Hepatocyte (in vitro differentiated cells): ENCODE measurements around the gene VIL1. TPM values are rescaled to one million over a fixed set of nuclear protein-coding genes. Genes with fewer than 3 reads are reported as not detected.

ENCODE experiments used
- DNase-seq: peaks from one replicate; pipeline ENCODE4 v3.0.0-alpha.2; 2016; ENCODE audit warnings: low spot score
- H2AFZ ChIP-seq: fragments of 200-600 bp; sonication (generic); 2 replicates; pipeline ENCODE4 v1.6.0; 2016; ENCODE audit warnings: antibody characterized with exemption, mild to moderate bottlenecking
- H3K27ac ChIP-seq: fragments of 200-600 bp; sonication (generic); 2 replicates; pipeline ENCODE4 v1.5.1; 2016; ENCODE audit warnings: mild to moderate bottlenecking
- H3K27me3 ChIP-seq: fragments of 200-600 bp; sonication (generic); 2 replicates; pipeline ENCODE4 v1.6.1; 2016
- H3K36me3 ChIP-seq: fragments of 200-600 bp; sonication (generic); replicated peaks from 2 replicates; pipeline ENCODE4 v1.5.1; 2016; ENCODE audit warnings: low read depth; ENCODE audit not compliant: insufficient read depth
- H3K4me1 ChIP-seq: fragments of 200-600 bp; sonication (generic); 2 replicates; pipeline ENCODE4 v1.5.1; 2016; ENCODE audit warnings: mild to moderate bottlenecking, moderate library complexity; ENCODE audit not compliant: insufficient read depth
- H3K4me2 ChIP-seq: fragments of 200-600 bp; sonication (generic); 2 replicates; pipeline ENCODE4 v1.6.0; 2016
- H3K4me3 ChIP-seq: fragments of 200-600 bp; sonication (generic); 2 replicates; pipeline ENCODE4 v1.5.1; 2016; ENCODE audit warnings: mild to moderate bottlenecking
- H3K79me2 ChIP-seq: fragments of 200-600 bp; sonication (generic); 2 replicates; pipeline ENCODE4 v1.6.0; 2017; ENCODE audit warnings: mild to moderate bottlenecking
- H3K9me2 ChIP-seq: fragments of 200-600 bp; sonication (generic); replicated peaks from 2 replicates; pipeline ENCODE4 v1.6.0; 2017; ENCODE audit warnings: mild to moderate bottlenecking; ENCODE audit not compliant: insufficient read depth
- H3K9me3 ChIP-seq: fragments of 200-600 bp; sonication (generic); 2 replicates; pipeline ENCODE4 v1.5.1; 2016; ENCODE audit warnings: low read depth, mild to moderate bottlenecking
- H4K20me1 ChIP-seq: fragments of 200-600 bp; sonication (generic); 2 replicates; pipeline ENCODE4 v1.6.0; 2016; ENCODE audit warnings: mild to moderate bottlenecking; ENCODE audit not compliant: insufficient read depth, poor library complexity, severe bottlenecking
- CTCF ChIP-seq: fragments of 200-600 bp; sonication (generic); IDR thresholded peaks from 2 replicates; pipeline ENCODE4 v1.5.1; 2016; ENCODE audit warnings: antibody characterized with exemption, mild to moderate bottlenecking; ENCODE audit not compliant: poor library complexity
- EZH2 ChIP-seq: fragments of 200-600 bp; sonication (generic); IDR thresholded peaks from 2 replicates; pipeline ENCODE4 v1.6.1; 2016; ENCODE audit warnings: antibody characterized with exemption, mild to moderate bottlenecking, borderline replicate concordance
- EZH2phosphoT487 ChIP-seq: fragments of 200-600 bp; sonication (generic); IDR thresholded peaks from one replicate; pipeline ENCODE4 v1.6.1; 2018; ENCODE audit warnings: antibody characterized with exemption, mild to moderate bottlenecking, low read depth, moderate library complexity; ENCODE audit not compliant: unreplicated experiment, severe bottlenecking
- WGBS: methylation state at CpG from one replicate; pipeline ENCODE4 v1.1.6; 2016; ENCODE audit warnings: low lambda C conversion rate; ENCODE audit errors: missing lambda C conversion rate; 5-methylcytosine and 5-hydroxymethylcytosine counted together
- polyA plus RNA-seq: library from polyadenylated mRNA; unstranded; fragments of >200 nt; fragmentation: Nextera tagmentation; extraction: Ambion mirVana; gene quantifications from 2 replicates; pipeline ENCODE4 v1.2.1, GENCODE V29; 2016
- total RNA-seq: library from RNA; depleted of rRNA; stranded (reverse); fragments of >200 nt; gene quantifications from 2 replicates; pipeline ENCODE4 v1.2.3, GENCODE V29; 2014

VIL1 gene
- total and polyA plus RNA-seq, 2 experiments from 2014 or later: 160 to 261 TPM

GRCh38 chr2:218395090-218395444 is 23.9 kb upstream of the VIL1 start:
- peak overlapping the region; percentile 100 for H3K27ac ChIP-seq
- TF ChIP-seq EZH2phosphoT487: no peak
- no peak for TF ChIP-seq CTCF
- no peak for TF ChIP-seq EZH2
- no peaks in the 10 kb centered on the region for H3K27me3 ChIP-seq
- H3K79me2 ChIP-seq: peaks cover 16% of the 10 kb centered on the region
- no peaks in the 10 kb centered on the region for H3K36me3 ChIP-seq
- 85% methylated on average over 6 of the region's 6 CpGs for WGBS
- H4K20me1 ChIP-seq: no peaks in the 10 kb centered on the region
- no peaks in the 10 kb centered on the region for H3K9me2 ChIP-seq
- DNase-seq: no peak
- no peaks in the 10 kb centered on the region for H3K9me3 ChIP-seq
- peaks cover 7% of the 10 kb centered on the region for H3K4me1 ChIP-seq
- H3K4me2 ChIP-seq: peak overlapping the region; percentile 88
- no peak overlapping the region for H3K4me3 ChIP-seq
- no peak overlapping the region for H2AFZ ChIP-seq

GRCh38 chr2:218395456-218395825 is 23.5 kb upstream of the VIL1 start:
- DNase-seq: no peak
- peak overlapping the region; percentile 88 for H3K4me2 ChIP-seq
- H3K9me3 ChIP-seq: no peaks in the 10 kb centered on the region
- no peaks in the 10 kb centered on the region for H4K20me1 ChIP-seq
- H3K27ac ChIP-seq: peak overlapping the region; percentile 100
- no peaks in the 10 kb centered on the region for H3K27me3 ChIP-seq
- H3K4me1 ChIP-seq: peaks cover 7% of the 10 kb centered on the region
- 26% methylated on average over 16 of the region's 16 CpGs for WGBS
- peaks cover 19% of the 10 kb centered on the region for H3K79me2 ChIP-seq
- H3K36me3 ChIP-seq: no peaks in the 10 kb centered on the region
- TF ChIP-seq EZH2phosphoT487 (no peak), EZH2 (no peak), CTCF (no peak)
- H3K9me2 ChIP-seq: no peaks in the 10 kb centered on the region
- H2AFZ ChIP-seq: peak overlapping the region; percentile 58
- H3K4me3 ChIP-seq: no peak overlapping the region

GRCh38 chr2:218395826-218396687 is 22.9 kb upstream of the VIL1 start:
- H4K20me1 ChIP-seq: peaks cover 1% of the 10 kb centered on the region
- WGBS: under 1% methylated on average over 41 of the region's 57 CpGs
- H3K27me3 ChIP-seq: no peaks in the 10 kb centered on the region
- H3K9me2 ChIP-seq: no peaks in the 10 kb centered on the region
- peak overlapping the region; percentile 100 for H3K27ac ChIP-seq
- peak; percentile 98 for DNase-seq
- H3K36me3 ChIP-seq: no peaks in the 10 kb centered on the region
- H3K79me2 ChIP-seq: peaks cover 26% of the 10 kb centered on the region
- TF ChIP-seq EZH2phosphoT487: no peak
- no peak for TF ChIP-seq EZH2
- TF ChIP-seq CTCF: peak; percentile 99
- H3K4me3 ChIP-seq: peak overlapping the region; percentile 94
- peak overlapping the region; percentile 58 for H2AFZ ChIP-seq
- peaks cover 8% of the 10 kb centered on the region for H3K4me1 ChIP-seq
- H3K9me3 ChIP-seq: no peaks in the 10 kb centered on the region
- H3K4me2 ChIP-seq: peak overlapping the region; percentile 88
